Fibroblast of skin of left quadriceps (primary cell): ENCODE results near the gene CKM.
"Not testable (repeated sequence)": the region's sequence is repeated elsewhere in the genome, so short reads cannot be mapped to it uniquely, and the experiment has no call there.

Source experiments
- DNase-seq, 2 experiments: peaks; one replicate each; pipeline ENCODE4 v3.0.0-alpha.2; 2013; ENCODE audit warnings: low read depth in 2 of 2

Gene CKM

GRCh38 chr19:45349126-45349415 is 26.4 kb upstream of the CKM start:
- no peak for DNase-seq

- no peak for DNase-seq
Observed at GRCh38 chr19:45348367-45349125, 25.9 kb upstream of the CKM start.

GRCh38 chr19:45347570-45348366 is 25.1 kb upstream of the CKM start:
- DNase-seq: no peak

- DNase-seq: no peak
Observed at GRCh38 chr19:45346449-45346848, 23.8 kb upstream of the CKM start.

GRCh38 chr19:45345506-45345860 is 22.8 kb upstream of the CKM start:
- no peak for DNase-seq

GRCh38 chr19:45344621-45345505 is 22.2 kb upstream of the CKM start:
- no peak for DNase-seq

GRCh38 chr19:45342911-45343310 is 20.2 kb upstream of the CKM start:
- no peak for DNase-seq

- DNase-seq: no peak
Observed at GRCh38 chr19:45340899-45341453, 18.3 kb upstream of the CKM start.

GRCh38 chr19:45340232-45340898 is 17.7 kb upstream of the CKM start, which contains the start of gene KLC3:
Gene KLC3 (plus strand): TSS chr19:45340750. CDS start chr19:45345542, 4,792 bp downstream.
- no peak for DNase-seq

GRCh38 chr19:45339629-45340028 is 17.0 kb upstream of the CKM start:
- no peak for DNase-seq

GRCh38 chr19:45336696-45337251 is 14.1 kb upstream of the CKM start:
- no peak for DNase-seq

- DNase-seq: not testable (repeated sequence)
Observed at GRCh38 chr19:45334881-45335280, 12.2 kb upstream of the CKM start.

- DNase-seq: no peak
Observed at GRCh38 chr19:45333609-45334303, 11.1 kb upstream of the CKM start.

- no peak for DNase-seq
Observed at GRCh38 chr19:45331411-45331810, 8.7 kb upstream of the CKM start.

GRCh38 chr19:45327404-45328143 is 4.9 kb upstream of the CKM start:
- DNase-seq: no peak

GRCh38 chr19:45324349-45324907 is 1.8 kb upstream of the CKM start:
- DNase-seq: no peak

- no peak for DNase-seq
Observed at GRCh38 chr19:45323671-45324081, 1.0 kb upstream of the CKM start.

- DNase-seq: no peak
Observed at GRCh38 chr19:45322311-45322710, 364 bp downstream of the CKM start.

GRCh38 chr19:45321848-45322247 is 827 bp downstream of the CKM start:
- no peak for DNase-seq
